DMS53 treated with DMSO at 0.1 percent for 48 hours (cell line): ENCODE data around the gene MOBP.

Experiments used
- DNase-seq: peaks from one replicate; lab custom pipeline; 2025; ENCODE audit not compliant: unreplicated experiment; lab: John Stamatoyannopoulos, UW

Gene MOBP

DNA sequence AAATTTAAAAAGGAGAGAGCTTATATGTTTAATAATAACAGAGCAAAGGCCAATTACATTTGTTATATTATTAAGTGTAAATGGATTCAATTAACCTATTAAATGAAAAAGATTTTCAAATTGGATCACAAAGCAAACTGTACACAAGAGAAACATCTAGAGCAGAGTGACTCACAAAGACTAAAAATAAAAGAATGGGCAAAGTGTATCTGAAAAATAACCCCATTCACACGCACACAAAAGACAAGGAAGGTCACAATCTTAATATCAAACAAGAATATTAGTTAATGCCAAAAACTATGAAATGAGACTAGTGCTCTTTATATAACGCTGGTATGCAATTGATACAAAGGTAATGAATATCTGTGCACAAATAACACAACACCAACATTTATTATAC is 65.7 kb downstream of the MOBP start:
- DNase-seq = no peak

DNA sequence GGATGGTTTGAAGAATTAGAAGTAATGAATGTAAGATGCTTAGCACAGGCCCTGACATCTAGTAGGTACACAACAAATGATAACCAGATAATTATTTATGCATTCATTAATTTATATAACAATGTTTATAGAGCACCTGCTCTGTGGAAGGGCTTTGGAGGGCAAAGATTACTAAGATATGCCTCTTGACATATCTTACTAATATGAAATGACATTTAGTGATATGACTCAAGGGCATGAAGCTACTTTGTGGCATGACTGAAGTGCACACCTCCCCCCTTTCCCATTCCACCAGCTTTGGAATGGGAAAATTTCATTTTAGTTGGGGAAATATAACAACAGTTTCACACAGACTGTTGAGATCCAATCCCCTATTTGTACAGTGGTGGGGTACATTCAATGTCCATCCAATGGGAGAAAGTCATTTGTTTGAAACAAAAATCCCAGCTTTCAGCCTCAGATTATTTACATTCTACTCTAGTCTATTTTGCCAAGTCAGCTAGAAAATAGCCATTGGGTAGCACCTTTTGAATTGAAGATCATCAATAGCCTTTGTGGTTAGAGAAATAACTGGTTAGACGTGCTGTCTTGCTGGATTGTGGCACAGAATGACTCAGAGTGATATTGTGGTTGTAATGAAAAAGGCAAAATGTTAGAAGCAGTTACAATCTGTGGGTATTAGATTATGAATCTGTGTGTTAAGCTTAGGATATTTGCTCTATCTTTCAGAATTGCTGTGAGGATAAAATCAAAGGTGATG is 72.9 kb downstream of the MOBP start:
- no peak for DNase-seq

GRCh38 chr3:39541442-39541841 is 74.0 kb downstream of the MOBP start:
- DNase-seq = no peak

DNA sequence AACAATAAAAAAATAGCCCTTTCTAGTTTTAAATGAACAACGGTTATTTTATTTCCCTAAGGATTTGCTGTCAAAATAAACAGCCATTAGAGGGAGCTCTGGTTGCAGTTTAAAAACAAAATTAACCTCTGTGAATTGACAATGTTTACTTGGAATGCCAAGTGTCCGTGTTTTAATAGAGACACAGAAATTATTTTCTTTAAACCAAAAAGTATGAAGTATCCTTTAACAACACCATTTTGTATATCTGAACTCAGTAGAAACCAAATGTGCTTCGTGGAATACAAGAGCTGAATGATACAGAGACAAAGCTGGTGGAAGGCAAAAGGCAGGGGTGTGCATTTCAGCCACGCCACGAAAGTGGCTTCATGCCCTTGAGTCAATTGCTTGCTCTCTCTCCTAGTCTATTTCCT is 74.4 kb downstream of the MOBP start:
- no peak for DNase-seq

GRCh38 chr3:39542588-39542988 is 75.1 kb downstream of the MOBP start:
- DNase-seq = no peak

- DNase-seq = peak; percentile 45
Observed at GRCh38 chr3:39548282-39548681, 80.8 kb downstream of the MOBP start.

GRCh38 chr3:39550354-39551051 is 83.0 kb downstream of the MOBP start:
- DNase-seq = no peak
